HG03097 (cell line): Measurements from ENCODE around the gene NFATC1.

Experiments used
- ATAC-seq: cut with Tn5 transposase; IDR thresholded peaks from one replicate; pipeline ENCODE4 v1.9.1; 2021; ENCODE audit not compliant: unreplicated experiment, low FRiP score

Gene NFATC1

DNA sequence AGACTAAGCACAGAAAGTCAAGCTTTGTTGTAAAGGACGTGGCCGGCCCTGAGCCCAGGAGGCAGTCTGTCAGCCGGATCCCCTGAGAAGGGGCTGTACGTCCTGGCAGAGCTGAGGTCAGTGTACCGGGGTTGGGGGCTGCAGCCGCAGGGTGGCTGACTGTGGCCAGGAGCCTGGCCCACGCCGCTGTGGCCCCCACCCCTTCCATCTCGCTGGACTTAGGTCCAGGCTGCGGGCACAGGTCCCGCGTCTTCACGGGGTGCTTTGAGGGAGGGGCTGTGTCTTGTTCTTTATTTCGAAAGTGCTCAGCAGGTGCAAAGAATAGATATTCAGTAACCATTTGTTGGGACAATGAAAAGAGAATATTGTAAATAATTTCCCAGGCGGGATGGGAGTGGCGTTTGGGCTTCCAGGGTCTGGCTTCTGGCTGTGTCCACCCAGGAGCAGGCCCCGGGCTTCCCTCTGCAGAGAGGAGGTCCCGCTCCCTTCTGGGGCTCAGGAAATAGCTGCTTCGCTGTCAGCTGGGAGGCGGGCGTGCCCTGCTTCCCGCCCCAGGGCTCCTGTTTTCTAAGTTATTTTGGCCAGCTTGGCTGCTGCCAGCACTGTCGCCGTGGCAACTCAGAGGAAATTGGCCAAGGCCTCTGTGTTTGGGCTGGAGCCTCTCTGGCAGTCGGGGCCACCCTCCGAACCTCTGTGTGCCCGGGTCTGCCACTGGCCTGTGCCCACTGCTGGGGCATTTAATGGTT, 7.4 kb downstream of the NFATC1 start:
- ATAC-seq = no peak

GRCh38 chr18:79403723-79404566, 8.2 kb downstream of the NFATC1 start:
- no peak for ATAC-seq

- ATAC-seq = no peak
Measured at GRCh38 chr18:79404567-79404910, 8.8 kb downstream of the NFATC1 start.

DNA sequence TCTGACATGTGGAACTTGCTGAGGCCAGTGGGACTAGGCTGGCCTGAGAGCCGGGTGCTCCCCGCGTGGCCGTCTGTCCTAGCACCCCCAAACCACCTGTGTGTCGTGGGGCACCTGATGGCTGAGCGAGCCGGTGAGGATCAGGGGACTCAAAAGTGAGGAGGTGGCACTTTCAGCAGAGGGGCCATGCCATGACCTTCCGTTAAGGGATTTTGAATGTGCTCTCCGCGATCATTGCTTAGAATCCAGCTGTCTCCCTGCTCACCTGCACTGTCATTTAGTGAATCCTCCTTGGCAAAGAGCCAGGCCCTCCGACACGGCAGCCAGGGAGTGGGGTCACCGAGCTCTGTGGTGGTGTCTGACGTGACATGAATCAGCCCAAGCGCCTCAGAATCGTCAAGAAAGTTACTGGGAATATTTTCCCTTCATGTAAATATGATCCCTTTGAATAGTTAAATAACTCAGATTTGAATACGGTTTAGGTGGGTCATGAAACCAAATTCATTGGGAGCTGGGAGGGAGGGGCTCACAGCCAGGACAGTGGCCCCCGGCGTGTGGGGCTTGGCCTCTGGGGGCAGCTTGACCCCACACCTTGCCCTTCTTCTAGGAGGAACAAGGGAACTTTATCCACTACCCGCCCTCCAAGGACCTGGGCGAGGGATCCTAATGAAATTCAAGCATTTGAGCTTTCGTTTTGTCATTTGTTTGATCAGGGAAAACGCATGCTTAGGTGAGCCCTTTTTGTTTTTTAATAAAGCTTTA, 9.5 kb downstream of the NFATC1 start:
- ATAC-seq = no peak

DNA sequence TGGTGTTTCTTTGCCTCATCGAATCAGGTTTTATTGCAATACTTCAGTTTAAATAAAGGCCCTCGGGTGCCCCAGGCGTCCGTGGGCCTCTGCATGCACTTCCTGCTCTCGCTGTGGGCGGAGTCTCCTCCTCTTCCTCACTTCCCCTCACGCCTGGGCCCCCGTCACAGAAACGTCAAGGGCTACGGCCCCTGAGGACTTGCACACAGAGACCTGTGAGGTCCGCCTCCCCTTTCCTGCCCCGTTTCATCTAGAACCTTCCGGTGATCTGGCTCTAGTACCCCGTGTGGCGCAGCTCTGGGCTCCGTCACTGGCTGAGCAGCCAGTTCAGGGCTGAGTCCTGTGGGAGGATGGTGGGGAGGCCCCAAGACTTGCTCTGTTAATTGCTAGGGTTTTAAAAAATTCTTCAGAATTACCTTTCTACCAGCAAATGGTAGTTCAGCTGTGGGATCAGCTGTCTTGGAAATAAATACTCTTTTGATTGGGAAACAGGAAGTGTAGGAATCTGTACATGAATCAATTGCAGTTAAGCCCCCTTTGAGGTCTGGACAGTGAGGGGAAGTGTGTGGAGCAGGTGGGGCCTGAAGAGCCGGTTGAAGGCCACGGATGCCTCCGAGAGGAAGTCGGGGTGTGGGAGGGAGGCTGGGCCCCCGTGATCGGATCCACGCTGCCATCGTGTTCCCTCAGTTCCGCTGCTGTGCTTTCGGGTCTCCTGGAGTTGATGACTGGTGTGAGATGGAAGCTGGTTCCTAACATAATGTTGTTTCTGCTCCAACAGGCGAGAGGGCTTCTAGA, 10.2 kb downstream of the NFATC1 start:
- ATAC-seq = no peak

- ATAC-seq = no peak
Measured at GRCh38 chr18:79406708-79407107, 11.0 kb downstream of the NFATC1 start.

- ATAC-seq = no peak
Measured at GRCh38 chr18:79409313-79409712, 13.6 kb downstream of the NFATC1 start.

- ATAC-seq = no peak
Measured at GRCh38 chr18:79410171-79410641, 14.5 kb downstream of the NFATC1 start.

DNA sequence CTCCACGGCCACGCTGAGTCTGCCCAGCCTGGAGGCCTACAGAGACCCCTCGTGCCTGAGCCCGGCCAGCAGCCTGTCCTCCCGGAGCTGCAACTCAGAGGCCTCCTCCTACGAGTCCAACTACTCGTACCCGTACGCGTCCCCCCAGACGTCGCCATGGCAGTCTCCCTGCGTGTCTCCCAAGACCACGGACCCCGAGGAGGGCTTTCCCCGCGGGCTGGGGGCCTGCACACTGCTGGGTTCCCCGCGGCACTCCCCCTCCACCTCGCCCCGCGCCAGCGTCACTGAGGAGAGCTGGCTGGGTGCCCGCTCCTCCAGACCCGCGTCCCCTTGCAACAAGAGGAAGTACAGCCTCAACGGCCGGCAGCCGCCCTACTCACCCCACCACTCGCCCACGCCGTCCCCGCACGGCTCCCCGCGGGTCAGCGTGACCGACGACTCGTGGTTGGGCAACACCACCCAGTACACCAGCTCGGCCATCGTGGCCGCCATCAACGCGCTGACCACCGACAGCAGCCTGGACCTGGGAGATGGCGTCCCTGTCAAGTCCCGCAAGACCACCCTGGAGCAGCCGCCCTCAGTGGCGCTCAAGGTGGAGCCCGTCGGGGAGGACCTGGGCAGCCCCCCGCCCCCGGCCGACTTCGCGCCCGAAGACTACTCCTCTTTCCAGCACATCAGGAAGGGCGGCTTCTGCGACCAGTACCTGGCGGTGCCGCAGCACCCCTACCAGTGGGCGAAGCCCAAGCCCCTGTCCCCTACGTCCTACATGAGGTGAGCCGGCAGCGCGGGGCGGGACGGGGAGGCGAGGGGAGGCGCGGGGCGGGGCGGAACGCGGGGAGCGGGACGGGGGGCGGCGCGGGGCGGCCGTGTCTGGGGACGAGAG, 15.2 kb downstream of the NFATC1 start:
- ATAC-seq = no peak

- ATAC-seq = no peak
Measured at GRCh38 chr18:79411614-79412526, 16.1 kb downstream of the NFATC1 start.

DNA sequence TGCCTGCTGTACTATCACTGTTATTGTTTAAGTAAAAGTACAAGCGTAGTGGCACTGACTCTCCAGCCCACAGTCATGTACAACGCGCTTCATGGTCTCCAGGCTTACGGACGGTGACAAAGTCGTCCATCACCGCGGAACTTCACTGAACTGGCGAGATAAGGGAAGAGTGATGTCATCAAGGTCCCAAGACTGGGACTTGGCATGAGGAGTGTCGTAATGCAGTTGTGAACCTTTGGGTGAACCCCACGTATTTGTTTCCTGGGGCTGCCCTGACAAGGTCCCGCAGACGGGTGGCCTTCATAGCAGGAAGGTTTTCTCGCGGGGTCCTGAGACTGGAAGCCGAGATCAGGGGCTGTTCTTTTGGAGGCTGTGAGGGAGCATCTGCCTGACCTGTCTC, 17.3 kb downstream of the NFATC1 start:
- ATAC-seq = no peak

- ATAC-seq = no peak
Measured at GRCh38 chr18:79413426-79413825, 17.7 kb downstream of the NFATC1 start.

DNA sequence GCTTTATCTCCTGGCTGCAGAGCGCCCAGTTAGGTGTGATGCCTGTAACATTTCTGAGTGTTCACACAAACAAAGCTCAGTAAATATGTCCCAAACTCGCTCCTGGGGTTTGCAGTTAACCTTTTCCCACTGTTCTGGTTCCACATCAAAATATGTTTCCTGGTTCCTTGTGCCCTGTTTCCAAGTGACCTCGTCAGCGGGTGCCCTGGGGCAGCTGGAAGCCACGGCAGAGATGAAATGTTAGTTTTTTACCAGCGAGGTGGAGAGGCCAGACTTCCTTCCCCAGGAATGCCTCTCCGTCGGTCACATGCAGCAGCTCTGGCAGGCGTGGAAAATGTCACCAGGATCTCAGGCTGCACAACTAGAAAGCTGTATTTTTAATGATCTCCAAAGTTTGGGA, 18.2 kb downstream of the NFATC1 start:
- no peak for ATAC-seq

DNA sequence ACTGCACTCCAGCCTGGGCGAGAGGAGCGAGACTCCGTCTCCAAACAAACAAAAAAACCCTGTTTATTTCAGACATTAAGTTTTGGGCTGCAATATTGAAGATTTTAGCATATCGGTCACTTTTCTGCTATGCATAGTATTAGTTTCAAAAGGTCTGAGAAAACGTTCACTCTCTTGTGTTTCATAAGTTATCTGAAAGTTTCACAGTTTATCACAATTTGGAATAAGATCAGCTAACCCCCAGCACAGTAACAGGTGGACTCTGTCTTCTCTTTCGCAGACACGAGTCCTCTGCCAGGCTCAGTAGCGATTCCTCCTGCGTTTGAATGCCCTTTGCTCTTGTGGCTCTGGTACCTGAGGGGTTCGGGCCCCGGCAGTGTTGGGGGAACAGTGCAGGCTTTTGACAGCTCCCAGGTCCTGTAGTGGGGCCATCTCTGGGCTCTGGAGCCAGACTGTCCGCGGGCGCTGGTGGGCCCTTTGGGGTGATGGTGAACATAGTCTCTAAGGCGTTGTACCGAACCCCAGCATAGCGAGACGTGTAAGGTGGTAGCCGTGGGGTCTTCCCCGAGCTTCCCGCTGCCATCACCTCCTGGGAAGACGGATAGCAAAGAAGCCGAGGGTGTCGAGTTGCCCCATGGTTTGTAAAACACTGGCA, 20.4 kb downstream of the NFATC1 start:
- ATAC-seq = no peak

DNA sequence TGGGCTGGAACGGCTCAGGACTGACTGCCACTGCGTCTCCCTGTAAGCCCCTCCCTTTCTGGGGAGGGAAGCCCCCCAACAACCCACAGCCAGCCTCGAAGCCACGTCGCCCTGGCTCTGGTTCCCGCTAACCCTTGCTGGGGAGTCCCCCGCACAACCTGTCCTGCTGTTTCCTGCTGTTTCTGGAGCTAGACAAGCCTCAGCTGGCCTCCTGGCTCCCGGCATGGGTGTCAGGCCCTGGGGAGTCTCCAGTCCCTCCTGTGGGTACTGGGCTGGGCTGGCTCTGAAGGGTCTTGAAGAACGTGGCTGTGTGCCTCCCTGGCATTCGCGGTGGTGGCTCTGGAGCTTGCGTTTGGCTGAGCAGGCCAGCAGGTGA, 20.9 kb downstream of the NFATC1 start:
- ATAC-seq = no peak

- no peak for ATAC-seq
Measured at GRCh38 chr18:79418236-79418635, 22.5 kb downstream of the NFATC1 start.

- ATAC-seq = no peak
Measured at GRCh38 chr18:79418642-79419041, 22.9 kb downstream of the NFATC1 start.
